ENCODE results near the gene OR1M1. TPM values are rescaled to one million over a fixed set of nuclear protein-coding genes. Genes with fewer than 3 reads are reported as not detected.

The OR1M1 gene
- total RNA-seq, 6 experiments from 2014 or later = not detected

GRCh38 chr19:9116547-9116946 lies 29.7 kb downstream of the OR1M1 start:
- Mint-ChIP-seq H3K27me3 (ENCODE audit: insufficient read depth) (no peaks in the 10 kb centered on the region; the same call in 1 of the 2 replicates), H3K27ac (no peak overlapping the region), H3K36me3 (ENCODE audit: low read depth) (no peaks in the 10 kb centered on the region; the same call in 1 of the 2 replicates), H3K4me3 (no peak overlapping the region), H3K9me3 (peaks cover 9% of the 10 kb centered on the region), H3K4me1 (ENCODE audit: low read depth) (no peaks in the 10 kb centered on the region)
- no peak for DNase-seq
- no peak for TF ChIP-seq CTCF (IDR thresholded peaks at IDR 0.05)

GRCh38 chr19:9126900-9127405 lies 40.1 kb downstream of the OR1M1 start, which contains the start of gene OR7G3:
Gene OR7G3, minus strand, starts transcription at chr19:9126950. Its CDS starts 0 bp downstream, at chr19:9126950.
- H3K4me1 Mint-ChIP-seq (ENCODE audit: low read depth) = 0 out of 2 replicates have a peak, but pooled peaks cover 4% of the 10 kb centered on the region
- H3K27ac Mint-ChIP-seq = no peak within 1 kb of the TSS
- no peak for DNase-seq
- H3K36me3 Mint-ChIP-seq (ENCODE audit: low read depth) = no peaks in the 10 kb centered on the region; the same call in 1 of the 2 replicates
- no peak within 1 kb of the TSS for H3K4me3 Mint-ChIP-seq
- peaks cover 5% of the 10 kb centered on the region for H3K27me3 Mint-ChIP-seq (ENCODE audit: insufficient read depth)
- H3K9me3 Mint-ChIP-seq = 0 out of 2 replicates have a peak, but pooled peaks cover 3% of the 10 kb centered on the region
- no peak for TF ChIP-seq CTCF (IDR thresholded peaks at IDR 0.05)

- Mint-ChIP-seq H3K9me3 (no peaks in the 10 kb centered on the region), H3K4me3 (no peak overlapping the region), H3K27me3 (ENCODE audit: insufficient read depth) (peaks cover 8% of the 10 kb centered on the region), H3K36me3 (ENCODE audit: low read depth) (no peaks in the 10 kb centered on the region), H3K4me1 (ENCODE audit: low read depth) (0 out of 2 replicates have a peak, but pooled peaks cover 4% of the 10 kb centered on the region), H3K27ac (no peak overlapping the region)
- TF ChIP-seq CTCF (IDR thresholded peaks at IDR 0.05) = no peak
- DNase-seq = no peak
Observed at GRCh38 chr19:9128171-9128570, 41.3 kb downstream of the OR1M1 start.

- Mint-ChIP-seq H3K4me3 (no peak overlapping the region), H3K9me3 (no peaks in the 10 kb centered on the region), H3K27ac (no peak overlapping the region), H3K27me3 (ENCODE audit: insufficient read depth) (peaks cover 11% of the 10 kb centered on the region), H3K4me1 (ENCODE audit: low read depth) (0 out of 2 replicates have a peak, but pooled peaks cover 4% of the 10 kb centered on the region), H3K36me3 (ENCODE audit: low read depth) (no peaks in the 10 kb centered on the region)
- DNase-seq = no peak
- TF ChIP-seq CTCF (IDR thresholded peaks at IDR 0.05) = no peak
Observed at GRCh38 chr19:9130965-9131364, 44.1 kb downstream of the OR1M1 start.

- 0 out of 2 replicates have a peak, but pooled peaks cover 4% of the 10 kb centered on the region for H3K4me1 Mint-ChIP-seq (ENCODE audit: low read depth)
- H3K36me3 Mint-ChIP-seq (ENCODE audit: low read depth) = no peaks in the 10 kb centered on the region
- TF ChIP-seq CTCF (IDR thresholded peaks at IDR 0.05) = no peak
- no peak overlapping the region for H3K27ac Mint-ChIP-seq
- no peaks in the 10 kb centered on the region for H3K9me3 Mint-ChIP-seq
- no peak for DNase-seq
- no peak overlapping the region for H3K4me3 Mint-ChIP-seq
- H3K27me3 Mint-ChIP-seq (ENCODE audit: insufficient read depth) = peaks cover 7% of the 10 kb centered on the region
Observed at GRCh38 chr19:9132422-9132821, 45.6 kb downstream of the OR1M1 start.

Measured in HFFc6 (cell line).